AG04449 (cell line): ENCODE results near the gene BCAS1.

ENCODE experiments used
- CTCF ChIA-PET: fragments of 350-600 bp; formaldehyde crosslinking; extraction: SDS; loops from one replicate; lab custom pipeline; 2021; ENCODE audit warnings: antibody characterized with exemption; lab: Yijun Ruan, JAX
- POLR2A ChIA-PET: fragments of 400-600, 350-600 bp; formaldehyde crosslinking; extraction: SDS; loops from one replicate; lab custom pipeline; 2020; ENCODE audit warnings: antibody characterized with exemption, inconsistent platforms; lab: Yijun Ruan, JAX
- DNase-seq: peaks from one replicate; pipeline ENCODE4 v3.0.0-alpha.2; 2010; ENCODE audit warnings: low read depth, low spot score
- H3K4me3 ChIP-seq: 2 replicates; pipeline ENCODE4 v1.5.1; 2011; ENCODE audit warnings: low read depth, mild to moderate bottlenecking, control low read depth, low read length
- CTCF ChIP-seq: IDR thresholded peaks from one replicate; pipeline ENCODE4 v1.5.1; 2011; ENCODE audit warnings: mild to moderate bottlenecking, moderate library complexity, low read length, control low read depth, inconsistent platforms; ENCODE audit not compliant: insufficient read depth; ENCODE audit errors: missing control alignments

Gene BCAS1

GRCh38 chr20:53945478-53945877 is 124.9 kb downstream of the BCAS1 start:
- no peak for TF ChIP-seq CTCF
- no peak overlapping the region for H3K4me3 ChIP-seq
- ChIA-PET CTCF (interaction anchor here (1.0 to 2.7 kb wide), 6 partner anchors 115 to 1632 kb away, joined by 3 to 9 read pairs (median 6); partner anchors contain the start of gene PFDN4), POLR2A (no interaction called here)
- DNase-seq = no peak

DNA sequence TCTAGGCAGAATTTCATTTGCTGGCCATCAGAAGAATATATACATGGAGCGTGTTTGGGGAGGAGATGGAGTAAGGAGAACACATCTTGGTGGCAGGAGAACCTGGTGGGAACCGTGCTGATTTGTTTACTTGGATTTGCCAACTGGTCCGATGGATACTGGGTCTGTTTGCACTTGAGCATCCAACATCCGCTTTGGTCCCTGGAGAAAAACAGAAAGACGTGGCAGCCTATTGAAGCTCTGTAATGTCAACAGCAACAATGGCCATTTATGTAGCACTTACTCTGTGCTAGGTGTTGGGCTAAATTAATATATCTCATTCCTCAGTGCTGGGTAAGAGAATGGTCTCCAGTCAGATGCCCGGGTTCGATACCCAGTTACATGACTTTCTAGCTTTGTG is 125.6 kb downstream of the BCAS1 start:
- TF ChIP-seq CTCF = no peak
- no peak for DNase-seq
- ChIA-PET CTCF (interaction anchor here (0.7 to 2.7 kb wide), 13 partner anchors 9 to 1632 kb away, joined by 3 to 9 read pairs (median 5); partner anchors contain the start of gene PFDN4), POLR2A (no interaction called here)
- H3K4me3 ChIP-seq = no peak overlapping the region

- ChIA-PET CTCF (interaction anchor here (0.8 to 6.9 kb wide), 13 partner anchors 8 to 1632 kb away, joined by 3 to 128 read pairs (median 5); partner anchors contain the start of gene PFDN4), POLR2A (no interaction called here)
- TF ChIP-seq CTCF = peak; percentile 25
- DNase-seq = no peak
- H3K4me3 ChIP-seq = peak overlapping the region; percentile 35; the same call in 1 of the 2 replicates
These were observed 126.7 kb downstream of the BCAS1 start for GRCh38 chr20:53943522-53944291.

GRCh38 chr20:53942973-53943372 is 127.4 kb downstream of the BCAS1 start:
- ChIA-PET CTCF (interaction anchor here (0.9 to 19.2 kb wide), 8 partner anchors 13 to 1631 kb away, joined by 3 to 170 read pairs (median 4); no protein-coding TSS in a partner anchor), POLR2A (no interaction called here)
- TF ChIP-seq CTCF = no peak
- DNase-seq = no peak
- no peak overlapping the region for H3K4me3 ChIP-seq

DNA sequence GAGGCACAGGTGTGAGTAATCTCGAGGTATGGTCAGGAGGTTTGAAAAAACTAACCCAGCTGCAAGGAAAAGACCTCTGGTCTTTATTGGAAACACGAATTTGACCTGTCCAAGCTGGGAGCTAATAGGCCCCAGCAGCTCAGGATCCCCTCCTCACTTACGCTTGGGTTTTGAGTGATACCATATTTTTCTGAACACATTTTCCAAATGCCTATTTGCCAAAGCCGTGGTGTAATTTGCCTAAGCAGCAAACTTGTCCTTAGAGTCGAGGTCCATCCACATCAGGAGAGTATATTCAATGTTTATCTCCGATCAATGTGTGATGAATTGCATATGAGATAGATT is 128.0 kb downstream of the BCAS1 start:
- DNase-seq = no peak
- ChIA-PET POLR2A (no interaction called here), CTCF (interaction anchor here (0.9 to 19.2 kb wide), 9 partner anchors 14 to 1630 kb away, joined by 3 to 170 read pairs (median 3); no protein-coding TSS in a partner anchor)
- TF ChIP-seq CTCF = no peak
- no peak overlapping the region for H3K4me3 ChIP-seq
